GM12892 (cell line): ENCODE results near the gene L1CAM.

Experiments
- POLR2A ChIP-seq: IDR thresholded peaks from 2 replicates; pipeline ENCODE4 v1.6.1; 2011; ENCODE audit warnings: low read depth, low read length, control low read depth
- POLR2AphosphoS5 ChIP-seq: IDR thresholded peaks from 2 replicates; pipeline ENCODE4 v1.6.1; 2011; ENCODE audit warnings: low read depth, low read length, control low read depth
- TAF1 ChIP-seq: IDR thresholded peaks from 2 replicates; pipeline ENCODE4 v1.6.1; 2011; ENCODE audit warnings: low read depth, mild to moderate bottlenecking, control low read depth, low read length, borderline replicate concordance

DNA sequence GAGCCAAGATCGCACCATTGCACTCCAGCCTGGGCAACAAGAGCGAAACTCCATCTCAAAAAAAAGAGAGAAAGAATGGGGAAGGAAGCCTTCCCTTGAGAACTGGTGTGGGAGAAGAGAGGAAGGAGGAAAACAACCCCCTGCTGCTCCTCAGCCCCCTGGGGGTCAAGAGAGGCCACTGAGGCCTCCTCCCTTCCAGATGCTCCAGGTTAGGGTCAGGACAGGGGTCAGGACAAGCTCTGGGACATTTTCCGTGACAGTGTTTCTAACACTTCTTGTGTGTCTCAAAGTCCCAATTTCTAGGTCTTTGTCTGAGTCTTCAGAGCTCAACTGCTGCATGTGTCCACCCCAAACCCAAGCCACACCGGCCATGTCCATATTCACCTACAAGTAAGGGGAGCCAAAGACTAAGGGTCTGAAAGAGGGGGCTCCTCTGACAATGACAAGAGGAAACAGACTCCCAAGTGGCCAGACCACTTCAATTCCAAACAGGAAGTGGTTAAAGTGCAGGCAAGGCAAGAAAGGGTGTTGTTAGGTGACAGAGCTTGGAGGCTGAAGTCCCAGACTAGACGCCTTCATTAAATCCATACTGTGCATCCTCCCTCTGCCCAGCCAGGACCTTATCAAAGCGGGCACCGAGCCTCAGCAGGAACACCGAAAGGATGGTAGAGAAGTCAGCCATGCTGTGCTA, 8.3 kb downstream of the L1CAM start:
- TF ChIP-seq POLR2AphosphoS5: no peak
- TF ChIP-seq TAF1: no peak
- no peak for TF ChIP-seq POLR2A
